ENCODE data around the gene RABGGTA.

RABGGTA gene

GRCh38 chr14:24277606-24278321, 6.4 kb upstream of the RABGGTA start:
- Histone ChIP-seq H3K4me1 (ENCODE audit: control insufficient read depth in 1 of 2, insufficient read depth in 2 of 2, low read length in 2 of 2) (peaks cover 4 to 5% of the 10 kb centered on the region in 2 experiments), H4K91ac (ENCODE audit: low read depth, low read length) (no peak overlapping the region), H3K9ac (ENCODE audit: low read length) (no peak overlapping the region), H3K18ac (ENCODE audit: low read length) (no peak overlapping the region), H4K12ac (ENCODE audit: low read depth, low read length) (no peak overlapping the region), H2AFZ (ENCODE audit: insufficient read depth, low read length, poor library complexity) (no peak overlapping the region), H2BK12ac (ENCODE audit: low read length) (no peak overlapping the region), H3K27ac (ENCODE audit: low read depth, low read length) (no peak overlapping the region), H3K79me2 (ENCODE audit: control insufficient read depth, insufficient read depth, low read length, poor library complexity) (no peaks in the 10 kb centered on the region), H4K8ac (ENCODE audit: low read depth, low read length) (no peak overlapping the region), H3K4me3 (ENCODE audit: low read depth, low read length) (no peak overlapping the region), H3K23ac (ENCODE audit: low read length) (no peak overlapping the region), H3K4me2 (ENCODE audit: low read length) (no peak overlapping the region), H3K79me1 (ENCODE audit: low read length) (no peaks in the 10 kb centered on the region), H3K27me3 (ENCODE audit: insufficient read depth, low read length) (no peaks in the 10 kb centered on the region), H2BK5ac (ENCODE audit: low read depth, low read length, poor library complexity) (no peak overlapping the region), H3K4ac (ENCODE audit: low read depth, low read length) (no peak overlapping the region), H2BK120ac (ENCODE audit: insufficient read depth, low read length, poor library complexity) (no peak overlapping the region), H2AK5ac (ENCODE audit: low read length) (no peak overlapping the region), H3K36me3 (ENCODE audit: control insufficient read depth in 1 of 2, insufficient read depth in 2 of 2, low read length in 2 of 2) (no peaks in the 10 kb centered on the region), H3K9me3 (ENCODE audit: insufficient read depth, low read depth, low read length) (no peaks in the 10 kb centered on the region), H3K14ac (ENCODE audit: low read length) (no peak overlapping the region)
- WGBS (ENCODE audit: extremely low coverage, insufficient coverage, insufficient read length): no CpG with 5 or more reads among the region's 11 CpGs
- DNase-seq: peak in 1 of 2 donors; percentile 12

- Histone ChIP-seq H3K4ac (ENCODE audit: low read depth, low read length) (no peak overlapping the region), H4K91ac (ENCODE audit: low read depth, low read length) (no peak overlapping the region), H3K27ac (ENCODE audit: low read depth, low read length) (no peak overlapping the region), H2BK12ac (ENCODE audit: low read length) (no peak overlapping the region), H3K27me3 (ENCODE audit: insufficient read depth, low read length) (no peaks in the 10 kb centered on the region), H2AK5ac (ENCODE audit: low read length) (no peak overlapping the region), H4K8ac (ENCODE audit: low read depth, low read length) (no peak overlapping the region), H3K4me3 (ENCODE audit: low read depth, low read length) (no peak overlapping the region), H3K14ac (ENCODE audit: low read length) (no peak overlapping the region), H3K79me1 (ENCODE audit: low read length) (no peaks in the 10 kb centered on the region), H3K23ac (ENCODE audit: low read length) (no peak overlapping the region), H3K36me3 (ENCODE audit: control insufficient read depth in 1 of 2, insufficient read depth in 2 of 2, low read length in 2 of 2) (no peaks in the 10 kb centered on the region), H3K18ac (ENCODE audit: low read length) (no peak overlapping the region), H2BK120ac (ENCODE audit: insufficient read depth, low read length, poor library complexity) (no peak overlapping the region), H3K79me2 (ENCODE audit: control insufficient read depth, insufficient read depth, low read length, poor library complexity) (no peaks in the 10 kb centered on the region), H3K9ac (ENCODE audit: low read length) (no peak overlapping the region), H2AFZ (ENCODE audit: insufficient read depth, low read length, poor library complexity) (no peak overlapping the region), H4K12ac (ENCODE audit: low read depth, low read length) (no peak overlapping the region), H3K4me2 (ENCODE audit: low read length) (no peak overlapping the region), H3K9me3 (ENCODE audit: insufficient read depth, low read depth, low read length) (no peaks in the 10 kb centered on the region), H2BK5ac (ENCODE audit: low read depth, low read length, poor library complexity) (no peak overlapping the region), H3K4me1 (ENCODE audit: control insufficient read depth in 1 of 2, insufficient read depth in 2 of 2, low read length in 2 of 2) (peaks cover 4 to 5% of the 10 kb centered on the region in 2 experiments)
- DNase-seq: no peak
- no CpG with 5 or more reads among the region's 6 CpGs for WGBS (ENCODE audit: extremely low coverage, insufficient coverage, insufficient read length)
Measured at GRCh38 chr14:24277071-24277470, 5.7 kb upstream of the RABGGTA start.

GRCh38 chr14:24274101-24274543, 2.7 kb upstream of the RABGGTA start:
- Histone ChIP-seq H4K8ac (ENCODE audit: low read depth, low read length) (no peak overlapping the region), H2BK12ac (ENCODE audit: low read length) (no peak overlapping the region), H3K14ac (ENCODE audit: low read length) (no peak overlapping the region), H3K79me1 (ENCODE audit: low read length) (peaks cover 5% of the 10 kb centered on the region), H3K4me2 (ENCODE audit: low read length) (no peak overlapping the region), H4K12ac (ENCODE audit: low read depth, low read length) (no peak overlapping the region), H3K4me3 (ENCODE audit: low read depth, low read length) (no peak overlapping the region), H4K91ac (ENCODE audit: low read depth, low read length) (no peak overlapping the region), H3K27ac (ENCODE audit: low read depth, low read length) (no peak overlapping the region), H3K4me1 (ENCODE audit: control insufficient read depth in 1 of 2, insufficient read depth in 2 of 2, low read length in 2 of 2) (peaks cover 2 to 7% of the 10 kb centered on the region in 2 experiments), H3K18ac (ENCODE audit: low read length) (no peak overlapping the region), H3K27me3 (ENCODE audit: insufficient read depth, low read length) (no peaks in the 10 kb centered on the region), H2AFZ (ENCODE audit: insufficient read depth, low read length, poor library complexity) (no peak overlapping the region), H3K23ac (ENCODE audit: low read length) (no peak overlapping the region), H2BK120ac (ENCODE audit: insufficient read depth, low read length, poor library complexity) (no peak overlapping the region), H2BK5ac (ENCODE audit: low read depth, low read length, poor library complexity) (no peak overlapping the region), H2AK5ac (ENCODE audit: low read length) (no peak overlapping the region), H3K9me3 (ENCODE audit: insufficient read depth, low read depth, low read length) (no peaks in the 10 kb centered on the region), H3K4ac (ENCODE audit: low read depth, low read length) (no peak overlapping the region), H3K79me2 (ENCODE audit: control insufficient read depth, insufficient read depth, low read length, poor library complexity) (peaks cover 2% of the 10 kb centered on the region), H3K9ac (ENCODE audit: low read length) (no peak overlapping the region), H3K36me3 (ENCODE audit: control insufficient read depth in 1 of 2, insufficient read depth in 2 of 2, low read length in 2 of 2) (peaks cover 7 to 8% of the 10 kb centered on the region in 2 experiments)
- DNase-seq: peak in 1 of 2 donors; percentile 40
- WGBS (ENCODE audit: extremely low coverage, insufficient coverage, insufficient read length): no CpG with 5 or more reads among the region's 3 CpGs

DNA sequence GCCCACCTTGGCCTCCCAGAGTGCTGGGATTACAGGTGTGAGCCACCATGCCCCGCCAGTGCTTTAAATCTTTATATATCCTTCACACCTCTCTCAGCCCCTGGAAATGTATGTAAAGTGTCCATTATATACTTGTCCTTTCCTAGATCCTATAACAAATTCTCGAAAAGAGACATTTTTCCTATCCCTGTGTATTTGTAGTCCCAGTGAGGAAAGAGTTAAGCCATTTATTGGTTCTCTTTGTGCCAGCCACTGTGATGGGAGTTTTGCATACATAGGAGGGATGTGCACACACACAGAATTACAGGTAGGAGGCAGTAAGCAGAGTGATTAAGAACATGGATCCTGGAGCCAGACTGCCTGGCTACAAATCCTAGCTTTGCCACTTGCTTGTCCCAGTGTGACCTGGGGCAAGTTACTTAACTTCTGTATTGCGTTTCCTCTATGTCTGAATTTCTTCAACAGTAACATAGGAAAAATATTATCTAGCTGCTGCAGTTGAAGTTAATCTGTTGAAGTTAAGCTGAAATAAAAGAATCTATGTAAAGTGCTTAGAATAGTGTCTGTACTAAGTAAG, 2.1 kb upstream of the RABGGTA start:
- H2AK5ac ChIP-seq (ENCODE audit: low read length): no peak overlapping the region
- H2BK5ac ChIP-seq (ENCODE audit: low read depth, low read length, poor library complexity): no peak overlapping the region
- no peak overlapping the region for H3K4me3 ChIP-seq (ENCODE audit: low read depth, low read length)
- no peak overlapping the region for H2BK120ac ChIP-seq (ENCODE audit: insufficient read depth, low read length, poor library complexity)
- H3K18ac ChIP-seq (ENCODE audit: low read length): no peak overlapping the region
- peaks cover 5% of the 10 kb centered on the region for H3K79me1 ChIP-seq (ENCODE audit: low read length)
- no peak overlapping the region for H3K23ac ChIP-seq (ENCODE audit: low read length)
- no peak overlapping the region for H4K91ac ChIP-seq (ENCODE audit: low read depth, low read length)
- no peak overlapping the region for H3K4me2 ChIP-seq (ENCODE audit: low read length)
- H2AFZ ChIP-seq (ENCODE audit: insufficient read depth, low read length, poor library complexity): no peak overlapping the region
- peaks cover 9 to 13% of the 10 kb centered on the region in 2 experiments for H3K36me3 ChIP-seq (ENCODE audit: control insufficient read depth in 1 of 2, insufficient read depth in 2 of 2, low read length in 2 of 2)
- no peak overlapping the region for H3K4ac ChIP-seq (ENCODE audit: low read depth, low read length)
- H3K27me3 ChIP-seq (ENCODE audit: insufficient read depth, low read length): no peaks in the 10 kb centered on the region
- no peak overlapping the region for H3K27ac ChIP-seq (ENCODE audit: low read depth, low read length)
- H3K9me3 ChIP-seq (ENCODE audit: insufficient read depth, low read depth, low read length): no peaks in the 10 kb centered on the region
- H3K79me2 ChIP-seq (ENCODE audit: control insufficient read depth, insufficient read depth, low read length, poor library complexity): peaks cover 2% of the 10 kb centered on the region
- H3K14ac ChIP-seq (ENCODE audit: low read length): no peak overlapping the region
- H3K4me1 ChIP-seq (ENCODE audit: control insufficient read depth in 1 of 2, insufficient read depth in 2 of 2, low read length in 2 of 2): peaks cover 0 to 5% of the 10 kb centered on the region in 2 experiments
- WGBS (ENCODE audit: extremely low coverage, insufficient coverage, insufficient read length): no CpG with 5 or more reads among the region's 3 CpGs
- H4K12ac ChIP-seq (ENCODE audit: low read depth, low read length): no peak overlapping the region
- no peak overlapping the region for H2BK12ac ChIP-seq (ENCODE audit: low read length)
- H3K9ac ChIP-seq (ENCODE audit: low read length): no peak overlapping the region
- H4K8ac ChIP-seq (ENCODE audit: low read depth, low read length): no peak overlapping the region
- DNase-seq: no peak
